ENCODE data around the gene TMPRSS2. TPM values are rescaled to one million over a fixed set of nuclear protein-coding genes. Genes with fewer than 3 reads are reported as not detected.

TMPRSS2 gene
- total and polyA plus RNA-seq, 2 donors (not counting 3 experiments of a cell fraction or from before 2014, with no cell fraction given) = not detected

DNA sequence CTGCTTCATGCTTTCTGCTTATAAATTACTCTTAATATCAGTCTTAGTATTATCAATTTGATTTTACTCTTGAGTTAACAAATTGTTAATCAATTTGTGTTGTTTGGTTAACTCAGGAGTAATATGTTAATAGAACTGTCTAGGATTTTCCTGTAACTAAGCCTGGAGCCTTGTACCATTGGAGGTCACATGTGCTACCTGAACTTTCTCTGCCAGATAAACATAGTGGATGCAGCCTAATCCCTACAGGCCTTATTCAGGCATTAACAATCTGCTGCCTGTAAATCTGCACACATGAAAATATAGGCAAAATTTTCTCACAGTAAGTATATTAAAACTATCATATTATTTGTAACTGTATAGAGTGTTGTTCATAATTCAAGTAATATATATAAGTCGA lies 47.1 kb upstream of the TMPRSS2 start:
- peaks cover 0 to 2% of the 10 kb centered on the region in 2 experiments for H3K27me3 ChIP-seq (ENCODE audit: control insufficient read depth in 2 of 2, insufficient read depth in 2 of 2, low read length in 2 of 2)
- H3K36me3 ChIP-seq (ENCODE audit: control insufficient read depth in 2 of 2, extremely low read depth in 1 of 2, insufficient read depth in 2 of 2, low read length in 2 of 2) = no peaks in the 10 kb centered on the region
- H4K20me1 ChIP-seq (replicated peaks; ENCODE audit: control insufficient read depth, extremely low read depth, insufficient read depth, low read length) = no peaks in the 10 kb centered on the region
- no peaks in the 10 kb centered on the region for H3K9me1 ChIP-seq (replicated peaks; ENCODE audit: control insufficient read depth, extremely low read depth, insufficient read depth, low read length)
- dilution Hi-C loops (cut with MboI; ENCODE audit: extremely low pct_ligation_motif_present, low sequenced_read_pairs) (no loop called here), intact Hi-C loops (cut with micrococcal nuclease) (no loop called here)
- FAIRE-seq (no peak), DNase-seq (ENCODE audit: low read depth, low spot score) (no peak)
- no peak overlapping the region for H2AFZ ChIP-seq (ENCODE audit: low read depth, low read length)
- no peak overlapping the region for H3K27ac ChIP-seq (ENCODE audit: insufficient read depth, low read depth, low read length)
- H3K4me2 ChIP-seq (ENCODE audit: insufficient read depth, low read length) = no peak overlapping the region
- TF ChIP-seq POLR2A (IDR thresholded peaks at IDR 0.05; ENCODE audit: low read depth, low read length) (no peak), EZH2 (IDR thresholded peaks at IDR 0.05; ENCODE audit: borderline replicate concordance, low read depth, low read length, severe bottlenecking) (no peak), POLR2AphosphoS5 (IDR thresholded peaks at IDR 0.05; ENCODE audit: insufficient read depth, low read depth, low read length) (no peak), FOS (IDR thresholded peaks at IDR 0.05; ENCODE audit: borderline replicate concordance, insufficient read depth, low read length) (no peak), GATA2 (IDR thresholded peaks at IDR 0.05; ENCODE audit: insufficient read depth, insufficient read length, low read depth, low read length) (no peak), MYC (IDR thresholded peaks at IDR 0.05; ENCODE audit: low read depth, low read length) (no peak), JUN (IDR thresholded peaks at IDR 0.05; ENCODE audit: borderline replicate concordance, insufficient read depth, insufficient read length, low read depth) (no peak)
- TF ChIP-seq, protein P1, sequence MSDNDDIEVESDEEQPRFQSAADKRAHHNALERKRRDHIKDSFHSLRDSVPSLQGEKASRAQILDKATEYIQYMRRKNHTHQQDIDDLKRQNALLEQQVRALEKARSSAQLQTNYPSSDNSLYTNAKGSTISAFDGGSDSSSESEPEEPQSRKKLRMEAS (IDR thresholded peaks at IDR 0.05; ENCODE audit: insufficient read depth, insufficient read length) = no peak
- TF ChIP-seq, protein P2, sequence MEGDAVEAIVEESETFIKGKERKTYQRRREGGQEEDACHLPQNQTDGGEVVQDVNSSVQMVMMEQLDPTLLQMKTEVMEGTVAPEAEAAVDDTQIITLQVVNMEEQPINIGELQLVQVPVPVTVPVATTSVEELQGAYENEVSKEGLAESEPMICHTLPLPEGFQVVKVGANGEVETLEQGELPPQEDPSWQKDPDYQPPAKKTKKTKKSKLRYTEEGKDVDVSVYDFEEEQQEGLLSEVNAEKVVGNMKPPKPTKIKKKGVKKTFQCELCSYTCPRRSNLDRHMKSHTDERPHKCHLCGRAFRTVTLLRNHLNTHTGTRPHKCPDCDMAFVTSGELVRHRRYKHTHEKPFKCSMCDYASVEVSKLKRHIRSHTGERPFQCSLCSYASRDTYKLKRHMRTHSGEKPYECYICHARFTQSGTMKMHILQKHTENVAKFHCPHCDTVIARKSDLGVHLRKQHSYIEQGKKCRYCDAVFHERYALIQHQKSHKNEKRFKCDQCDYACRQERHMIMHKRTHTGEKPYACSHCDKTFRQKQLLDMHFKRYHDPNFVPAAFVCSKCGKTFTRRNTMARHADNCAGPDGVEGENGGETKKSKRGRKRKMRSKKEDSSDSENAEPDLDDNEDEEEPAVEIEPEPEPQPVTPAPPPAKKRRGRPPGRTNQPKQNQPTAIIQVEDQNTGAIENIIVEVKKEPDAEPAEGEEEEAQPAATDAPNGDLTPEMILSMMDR (IDR thresholded peaks at IDR 0.05; ENCODE audit: extremely low read depth in 1 of 2, insufficient read depth in 1 of 2, low read depth in 1 of 2, low read length in 2 of 2) = no peak
- POLR2A ChIA-PET = no interaction called here
- no peaks in the 10 kb centered on the region for H3K79me2 ChIP-seq (ENCODE audit: control insufficient read depth, insufficient read depth, low read length)
- CTCF ChIA-PET = no interaction called here
- H3K9me3 ChIP-seq (replicated peaks; ENCODE audit: control insufficient read depth, insufficient read depth, low read length) = no peaks in the 10 kb centered on the region
- no TSS peak for BruUV-seq (replicated peaks)
- no peak overlapping the region for H3K9ac ChIP-seq (replicated peaks; ENCODE audit: extremely low read depth, insufficient read depth, low read length)
- no peaks in the 10 kb centered on the region for H3K4me1 ChIP-seq (ENCODE audit: control insufficient read depth, extremely low read depth, insufficient read depth, low read length)
- H3K4me3 ChIP-seq (replicated peaks in 1 of 3; ENCODE audit: insufficient read depth in 1 of 3, low read depth in 1 of 3, low read length in 3 of 3) = no peak overlapping the region

Data from endothelial cell of umbilical vein (primary cell).